ENCODE measurements around the gene OR51A4.

Gene OR51A4

DNA sequence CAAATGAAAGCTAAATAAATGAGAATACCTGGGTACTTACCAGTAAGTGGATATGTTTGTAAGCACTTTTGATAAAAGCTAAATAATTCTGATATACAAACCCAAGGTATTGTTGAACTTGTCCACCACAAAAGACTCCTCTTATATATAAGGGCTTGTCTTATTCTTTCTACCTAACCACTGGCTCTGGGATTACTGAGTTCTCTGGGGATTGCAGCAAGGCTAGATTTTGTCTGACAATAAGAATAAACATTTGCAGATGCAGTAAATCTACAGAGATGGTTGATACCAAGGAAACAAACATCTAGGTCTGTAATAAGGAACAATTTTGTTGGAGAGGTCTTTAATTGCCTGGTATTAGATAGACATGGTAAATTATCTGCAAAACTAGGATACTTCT is at the start of gene OR51A4:
TSS of gene OR51A4 (minus strand) at position 101 of the 400 bp plus-strand sequence. CDS start 505 bp downstream, outside the sequence.
- Histone ChIP-seq H2AFZ (ENCODE audit: low read depth, low read length) (no peak within 1 kb of the TSS), H3K4me1 (ENCODE audit: low read length) (no peaks in the 10 kb centered on the region), H3K79me2 (ENCODE audit: low read length) (no peaks in the 10 kb centered on the region), H3K9me3 (ENCODE audit: insufficient read depth, low read length) (no peaks in the 10 kb centered on the region), H3K27me3 (ENCODE audit: low read depth, low read length) (no peaks in the 10 kb centered on the region), H3K27ac (ENCODE audit: low read length) (no peak within 1 kb of the TSS), H3K36me3 (replicated peaks; ENCODE audit: low read depth, low read length) (no peaks in the 10 kb centered on the region), H3K4me2 (ENCODE audit: low read length) (no peak within 1 kb of the TSS), H3K9ac (ENCODE audit: low read length) (no peak within 1 kb of the TSS), H3K4me3 (ENCODE audit: low read length) (no peak within 1 kb of the TSS), H4K20me1 (ENCODE audit: insufficient read depth, low read length) (no peaks in the 10 kb centered on the region)
- no peak for TF ChIP-seq EZH2phosphoT487 (IDR thresholded peaks at IDR 0.05; ENCODE audit: low read depth)
- no peak for TF ChIP-seq CTCF (IDR thresholded peaks at IDR 0.05; ENCODE audit: low read depth, low read length)

- no peak within 1 kb of the TSS for H3K4me3 ChIP-seq (ENCODE audit: low read length)
- no peak within 1 kb of the TSS for H3K27ac ChIP-seq (ENCODE audit: low read length)
- no peaks in the 10 kb centered on the region for H3K4me1 ChIP-seq (ENCODE audit: low read length)
- H4K20me1 ChIP-seq (ENCODE audit: insufficient read depth, low read length), result no peaks in the 10 kb centered on the region
- no peak within 1 kb of the TSS for H3K4me2 ChIP-seq (ENCODE audit: low read length)
- no peaks in the 10 kb centered on the region for H3K79me2 ChIP-seq (ENCODE audit: low read length)
- H3K9ac ChIP-seq (ENCODE audit: low read length), result no peak within 1 kb of the TSS
- no peaks in the 10 kb centered on the region for H3K36me3 ChIP-seq (replicated peaks; ENCODE audit: low read depth, low read length)
- H3K9me3 ChIP-seq (ENCODE audit: insufficient read depth, low read length), result no peaks in the 10 kb centered on the region
- no peak within 1 kb of the TSS for H2AFZ ChIP-seq (ENCODE audit: low read depth, low read length)
- TF ChIP-seq CTCF (IDR thresholded peaks at IDR 0.05; ENCODE audit: low read depth, low read length) (no peak), EZH2phosphoT487 (IDR thresholded peaks at IDR 0.05; ENCODE audit: low read depth) (no peak)
- H3K27me3 ChIP-seq (ENCODE audit: low read depth, low read length), result no peaks in the 10 kb centered on the region
These were observed 47.1 kb upstream of the OR51A4 start, which contains the start of gene OR51L1 for GRCh38 chr11:4994551-4994950. OR51L1 (plus strand) TSS chr11:4994851; CDS start chr11:4998983, 4,132 bp downstream.

GRCh38 chr11:4991060-4991459 is 43.7 kb upstream of the OR51A4 start:
- Histone ChIP-seq H3K9ac (ENCODE audit: low read length) (no peak overlapping the region), H3K27me3 (ENCODE audit: low read depth, low read length) (no peaks in the 10 kb centered on the region), H3K27ac (ENCODE audit: low read length) (no peak overlapping the region), H2AFZ (ENCODE audit: low read depth, low read length) (no peak overlapping the region), H3K4me2 (ENCODE audit: low read length) (no peak overlapping the region), H3K4me1 (ENCODE audit: low read length) (no peaks in the 10 kb centered on the region), H3K36me3 (replicated peaks; ENCODE audit: low read depth, low read length) (no peaks in the 10 kb centered on the region), H4K20me1 (ENCODE audit: insufficient read depth, low read length) (no peaks in the 10 kb centered on the region), H3K9me3 (ENCODE audit: insufficient read depth, low read length) (no peaks in the 10 kb centered on the region), H3K4me3 (ENCODE audit: low read length) (no peak overlapping the region), H3K79me2 (ENCODE audit: low read length) (no peaks in the 10 kb centered on the region)
- TF ChIP-seq EZH2phosphoT487 (IDR thresholded peaks at IDR 0.05; ENCODE audit: low read depth) (no peak), CTCF (IDR thresholded peaks at IDR 0.05; ENCODE audit: low read depth, low read length) (peak; percentile 50)

- Histone ChIP-seq H2AFZ (ENCODE audit: low read depth, low read length) (no peak overlapping the region), H3K27me3 (ENCODE audit: low read depth, low read length) (no peaks in the 10 kb centered on the region), H3K9me3 (ENCODE audit: insufficient read depth, low read length) (no peaks in the 10 kb centered on the region), H3K4me2 (ENCODE audit: low read length) (no peak overlapping the region), H3K4me1 (ENCODE audit: low read length) (no peaks in the 10 kb centered on the region), H3K79me2 (ENCODE audit: low read length) (no peaks in the 10 kb centered on the region), H3K4me3 (ENCODE audit: low read length) (no peak overlapping the region), H4K20me1 (ENCODE audit: insufficient read depth, low read length) (no peaks in the 10 kb centered on the region), H3K36me3 (replicated peaks; ENCODE audit: low read depth, low read length) (no peaks in the 10 kb centered on the region), H3K27ac (ENCODE audit: low read length) (no peak overlapping the region), H3K9ac (ENCODE audit: low read length) (no peak overlapping the region)
- TF ChIP-seq EZH2phosphoT487 (IDR thresholded peaks at IDR 0.05; ENCODE audit: low read depth) (no peak), CTCF (IDR thresholded peaks at IDR 0.05; ENCODE audit: low read depth, low read length) (no peak)
These were observed 36.4 kb upstream of the OR51A4 start for GRCh38 chr11:4983841-4984240.
